GM23338 (cell line): ENCODE data around the gene LMBR1. TPM values are rescaled to one million over a fixed set of nuclear protein-coding genes. Genes with fewer than 3 reads are reported as not detected.

Experiments
- ATAC-seq: fragments of 200-7000 bp; cut with Tn5 transposase; 3 replicates; pipeline ENCODE4 v1.9.1; 2020
- DNase-seq: peaks from one replicate; pipeline ENCODE4 v3.0.0-alpha.2; 2015; ENCODE audit warnings: low spot score
- H2AFZ ChIP-seq: fragments of 200-600 bp; sonication (generic); 2 replicates; pipeline ENCODE4 v1.8.0; 2016; ENCODE audit warnings: antibody characterized with exemption, mild to moderate bottlenecking, moderate library complexity
- H3F3A ChIP-seq: fragments of 200-600 bp; sonication (generic); replicated peaks from 2 replicates; pipeline ENCODE4 v1.8.0; 2017; ENCODE audit warnings: antibody characterized with exemption, mixed run types, low read depth
- H3K27ac ChIP-seq: fragments of 200-600 bp; sonication (generic); 2 replicates; pipeline ENCODE4 v1.6.1; 2016; ENCODE audit warnings: low read depth
- H3K27me3 ChIP-seq: fragments of 200-600 bp; sonication (generic); 2 replicates; pipeline ENCODE4 v1.8.0; 2016; ENCODE audit warnings: mild to moderate bottlenecking, mixed run types, moderate library complexity; ENCODE audit not compliant: insufficient read depth
- H3K36me3 ChIP-seq: fragments of 200-600 bp; sonication (generic); 2 replicates; pipeline ENCODE4 v1.8.0; 2016; ENCODE audit warnings: mild to moderate bottlenecking; ENCODE audit not compliant: insufficient read depth
- H3K4me1 ChIP-seq: fragments of 200-600 bp; sonication (generic); 2 replicates; pipeline ENCODE4 v1.8.0; 2016; ENCODE audit warnings: mild to moderate bottlenecking, moderate library complexity; ENCODE audit not compliant: insufficient read depth
- H3K4me2 ChIP-seq: fragments of 200-600 bp; sonication (generic); 2 replicates; pipeline ENCODE4 v1.7.1; 2017; ENCODE audit warnings: mixed run types
- H3K4me3 ChIP-seq: fragments of 200-600 bp; sonication (generic); 2 replicates; pipeline ENCODE4 v1.6.1; 2016; ENCODE audit warnings: mixed run types
- H3K79me2 ChIP-seq: fragments of 200-600 bp; sonication (generic); replicated peaks from 2 replicates; pipeline ENCODE4 v1.8.0; 2017; ENCODE audit warnings: mild to moderate bottlenecking; ENCODE audit not compliant: insufficient read depth
- H3K9me2 ChIP-seq: fragments of 200-600 bp; sonication (generic); 2 replicates; pipeline ENCODE4 v1.8.0; 2017; ENCODE audit not compliant: insufficient read depth
- H4K20me1 ChIP-seq: fragments of 200-600 bp; sonication (generic); replicated peaks from 2 replicates; pipeline ENCODE4 v1.8.0; 2017; ENCODE audit warnings: mild to moderate bottlenecking; ENCODE audit not compliant: insufficient read depth
- H3K27ac Mint-ChIP-seq: 2 replicates; pipeline ENCODE4 v1.8.0; 2020; ENCODE audit warnings: inconsistent platforms, mild to moderate bottlenecking, moderate library complexity, mixed read lengths
- H3K27me3 Mint-ChIP-seq: 3 replicates; pipeline ENCODE4 v1.8.0; 2022; ENCODE audit warnings: low read depth, mild to moderate bottlenecking, moderate library complexity, mixed read lengths, inconsistent platforms; ENCODE audit not compliant: insufficient read depth, poor library complexity
- H3K36me3 Mint-ChIP-seq: 3 replicates; pipeline ENCODE4 v1.8.0; 2021; ENCODE audit warnings: low read depth, mild to moderate bottlenecking, inconsistent platforms, moderate library complexity, mixed read lengths
- H3K4me1 Mint-ChIP-seq: 3 replicates; pipeline ENCODE4 v1.8.0; 2020; ENCODE audit warnings: mild to moderate bottlenecking, inconsistent platforms, mixed read lengths
- H3K4me3 Mint-ChIP-seq: 3 replicates; pipeline ENCODE4 v1.8.0; 2021; ENCODE audit warnings: moderate library complexity, mild to moderate bottlenecking, inconsistent platforms, mixed read lengths
- H3K9me3 Mint-ChIP-seq: 3 replicates; pipeline ENCODE4 v1.8.0; 2020; ENCODE audit warnings: moderate library complexity, mild to moderate bottlenecking, inconsistent platforms, mixed read lengths
- CREB1 ChIP-seq: fragments of 250-450 bp; sonication (Bioruptor Pico); IDR thresholded peaks from 2 replicates; pipeline ENCODE4 v1.5.0; 2020; ENCODE audit warnings: low read depth, mild to moderate bottlenecking, moderate library complexity
- CTCF ChIP-seq, 2 experiments: fragments of 200-600 bp in 1 of 2; sonication (generic) in 1 of 2; conservative IDR thresholded peaks; 2 replicates each; pipeline versions ENCODE4 v1.5.1 to v1.6.1; 2016 to 2017; ENCODE audit warnings: antibody characterized with exemption in 2 of 2, low read depth in 2 of 2, mild to moderate bottlenecking in 2 of 2, moderate library complexity in 1 of 2
- ETS1 ChIP-seq: IDR thresholded peaks from 2 replicates; pipeline ENCODE4 v1.6.1; 2016; ENCODE audit warnings: antibody characterized with exemption
- EZH2 ChIP-seq: fragments of 200-600 bp; sonication (generic); IDR thresholded peaks from one replicate; pipeline ENCODE4 v1.8.0; 2017; ENCODE audit warnings: antibody characterized with exemption, mild to moderate bottlenecking, low read depth; ENCODE audit not compliant: unreplicated experiment
- EZH2phosphoT487 ChIP-seq: fragments of 200-600 bp; sonication (generic); IDR thresholded peaks from one replicate; pipeline ENCODE4 v1.8.1; 2018; ENCODE audit warnings: antibody characterized with exemption; ENCODE audit not compliant: unreplicated experiment
- JUNB ChIP-seq: IDR thresholded peaks from one replicate; pipeline ENCODE4 v1.6.1; 2016; ENCODE audit warnings: antibody characterized with exemption; ENCODE audit not compliant: unreplicated experiment
- NANOG ChIP-seq: IDR thresholded peaks from 2 replicates; pipeline ENCODE4 v1.6.1; 2016; ENCODE audit warnings: antibody characterized with exemption, borderline replicate concordance
- POLR2AphosphoS5 ChIP-seq: IDR thresholded peaks from 2 replicates; pipeline ENCODE4 v1.6.1; 2016; ENCODE audit warnings: antibody characterized with exemption, low read depth
- REST ChIP-seq: IDR thresholded peaks from one replicate; pipeline ENCODE4 v1.6.1; 2018; ENCODE audit warnings: antibody characterized with exemption; ENCODE audit not compliant: unreplicated experiment
- STAT1 ChIP-seq: IDR thresholded peaks from one replicate; pipeline ENCODE4 v1.6.1; 2016; ENCODE audit warnings: antibody characterized with exemption; ENCODE audit not compliant: unreplicated experiment
- ZNF114 ChIP-seq: fragments of 250-450 bp; sonication (Bioruptor Pico); IDR thresholded peaks from 2 replicates; pipeline ENCODE4 v1.5.0; 2020; ENCODE audit warnings: mild to moderate bottlenecking, moderate library complexity
- ZNF331 ChIP-seq: fragments of 250-450 bp; sonication (Bioruptor Pico); IDR thresholded peaks from 2 replicates; pipeline ENCODE4 v1.5.0; 2020; ENCODE audit warnings: low read depth, mild to moderate bottlenecking, moderate library complexity
- ZNF462 ChIP-seq: fragments of 250-450 bp; sonication (Bioruptor Pico); IDR thresholded peaks from 2 replicates; pipeline ENCODE4 v1.5.0; 2020; ENCODE audit warnings: mild to moderate bottlenecking, moderate library complexity
- polyA plus RNA-seq: library from polyadenylated mRNA; unstranded; fragments of >200 nt; fragmentation: Nextera tagmentation; extraction: Ambion mirVana; gene quantifications from 2 replicates; pipeline ENCODE4 v1.2.1, GENCODE V29; 2016
- total RNA-seq: library from RNA; depleted of rRNA; stranded (reverse); fragments of >200 nt; shearing (Covaris generic); gene quantifications from 2 replicates; pipeline ENCODE4 v1.2.3, GENCODE V29; 2014

The LMBR1 gene
- total and polyA plus RNA-seq, 2 experiments from 2014 or later = 21.8 to 90.1 TPM

- H3K36me3 ChIP-seq = peaks cover 7% of the 10 kb centered on the region; the same call in 1 of the 2 replicates
- no peaks in the 10 kb centered on the region for H3K9me3 Mint-ChIP-seq
- no peaks in the 10 kb centered on the region for H3K79me2 ChIP-seq
- peaks cover 6% of the 10 kb centered on the region for H3K27me3 Mint-ChIP-seq
- no peaks in the 10 kb centered on the region for H3F3A ChIP-seq
- ATAC-seq (no peak), DNase-seq (no peak)
- 0 out of 2 replicates have a peak, but pooled peaks cover 4% of the 10 kb centered on the region for H4K20me1 ChIP-seq
- no peak overlapping the region for H2AFZ ChIP-seq
- H3K27ac Mint-ChIP-seq = no peak overlapping the region
- peaks cover 6% of the 10 kb centered on the region for H3K4me1 Mint-ChIP-seq
- no peaks in the 10 kb centered on the region for H3K9me2 ChIP-seq
- H3K27me3 ChIP-seq = no peaks in the 10 kb centered on the region
- no peak overlapping the region for H3K4me2 ChIP-seq
- H3K4me1 ChIP-seq = no peaks in the 10 kb centered on the region
- H3K27ac ChIP-seq = no peak overlapping the region
- TF ChIP-seq EZH2phosphoT487 (no peak), NANOG (no peak), JUNB (no peak), CTCF (conservative IDR thresholded peaks at IDR 0.05; ENCODE audit: low read depth in 2 of 2) (no peak), ZNF331 (CRISPR knock-in tag) (no peak), POLR2AphosphoS5 (no peak), REST (no peak), ZNF114 (CRISPR knock-in tag) (no peak), EZH2 (no peak), STAT1 (no peak), ETS1 (no peak), CREB1 (CRISPR knock-in tag) (no peak), ZNF462 (no peak)
- H3K4me3 ChIP-seq = no peak overlapping the region
- no peak overlapping the region for H3K4me3 Mint-ChIP-seq
- H3K36me3 Mint-ChIP-seq = peaks cover 18% of the 10 kb centered on the region
Observed at GRCh38 chr7:156680281-156680680, 212.7 kb downstream of the LMBR1 start.
